ENCODE data around the gene TRIM71. TPM values are rescaled to one million over a fixed set of nuclear protein-coding genes. Genes with fewer than 3 reads are reported as not detected.
A peak's percentile ranks its signal among the peaks of the same experiment; 100 is the strongest.

The TRIM71 gene
- total and polyA plus RNA-seq, 2 of the 13 experiments (the other 11 are each of a cell fraction or from before 2014, with no cell fraction given), result 21.7 to 76.9 TPM

DNA sequence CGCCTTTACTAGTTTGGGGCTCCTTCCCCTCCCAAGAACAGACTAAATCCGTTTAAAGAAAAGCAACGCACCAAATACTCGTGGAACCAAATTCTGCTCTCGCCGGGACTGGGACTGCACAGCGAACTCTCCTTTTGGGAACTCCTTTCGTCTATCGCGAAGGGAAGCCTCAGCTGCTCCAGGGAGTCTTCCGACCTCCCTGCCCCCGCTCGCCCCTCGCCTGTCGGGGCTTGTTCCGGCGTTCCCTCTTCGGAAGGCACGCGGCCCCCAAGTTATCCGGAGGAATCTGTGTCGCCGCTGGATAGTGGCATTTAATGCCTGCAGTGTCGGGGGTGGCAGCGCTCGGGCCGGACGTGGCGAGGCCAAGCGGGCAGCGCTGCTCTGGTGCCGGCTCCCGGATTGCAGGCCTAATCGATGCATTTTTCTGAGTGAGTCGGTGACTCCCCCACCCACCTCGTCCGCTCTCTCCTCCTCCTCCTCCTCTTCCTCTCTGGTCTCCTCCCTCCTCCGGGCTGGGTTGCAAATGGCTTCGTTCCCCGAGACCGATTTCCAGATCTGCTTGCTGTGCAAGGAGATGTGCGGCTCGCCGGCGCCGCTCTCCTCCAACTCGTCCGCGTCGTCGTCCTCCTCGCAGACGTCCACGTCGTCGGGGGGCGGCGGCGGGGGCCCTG is at the start of gene TRIM71 (continued):
- TF ChIP-seq, protein P1, sequence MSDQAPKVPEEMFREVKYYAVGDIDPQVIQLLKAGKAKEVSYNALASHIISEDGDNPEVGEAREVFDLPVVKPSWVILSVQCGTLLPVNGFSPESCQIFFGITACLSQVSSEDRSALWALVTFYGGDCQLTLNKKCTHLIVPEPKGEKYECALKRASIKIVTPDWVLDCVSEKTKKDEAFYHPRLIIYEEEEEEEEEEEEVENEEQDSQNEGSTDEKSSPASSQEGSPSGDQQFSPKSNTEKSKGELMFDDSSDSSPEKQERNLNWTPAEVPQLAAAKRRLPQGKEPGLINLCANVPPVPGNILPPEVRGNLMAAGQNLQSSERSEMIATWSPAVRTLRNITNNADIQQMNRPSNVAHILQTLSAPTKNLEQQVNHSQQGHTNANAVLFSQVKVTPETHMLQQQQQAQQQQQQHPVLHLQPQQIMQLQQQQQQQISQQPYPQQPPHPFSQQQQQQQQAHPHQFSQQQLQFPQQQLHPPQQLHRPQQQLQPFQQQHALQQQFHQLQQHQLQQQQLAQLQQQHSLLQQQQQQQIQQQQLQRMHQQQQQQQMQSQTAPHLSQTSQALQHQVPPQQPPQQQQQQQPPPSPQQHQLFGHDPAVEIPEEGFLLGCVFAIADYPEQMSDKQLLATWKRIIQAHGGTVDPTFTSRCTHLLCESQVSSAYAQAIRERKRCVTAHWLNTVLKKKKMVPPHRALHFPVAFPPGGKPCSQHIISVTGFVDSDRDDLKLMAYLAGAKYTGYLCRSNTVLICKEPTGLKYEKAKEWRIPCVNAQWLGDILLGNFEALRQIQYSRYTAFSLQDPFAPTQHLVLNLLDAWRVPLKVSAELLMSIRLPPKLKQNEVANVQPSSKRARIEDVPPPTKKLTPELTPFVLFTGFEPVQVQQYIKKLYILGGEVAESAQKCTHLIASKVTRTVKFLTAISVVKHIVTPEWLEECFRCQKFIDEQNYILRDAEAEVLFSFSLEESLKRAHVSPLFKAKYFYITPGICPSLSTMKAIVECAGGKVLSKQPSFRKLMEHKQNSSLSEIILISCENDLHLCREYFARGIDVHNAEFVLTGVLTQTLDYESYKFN (CRISPR knock-in tag; conservative IDR thresholded peaks at IDR 0.05), result no peak

DNA sequence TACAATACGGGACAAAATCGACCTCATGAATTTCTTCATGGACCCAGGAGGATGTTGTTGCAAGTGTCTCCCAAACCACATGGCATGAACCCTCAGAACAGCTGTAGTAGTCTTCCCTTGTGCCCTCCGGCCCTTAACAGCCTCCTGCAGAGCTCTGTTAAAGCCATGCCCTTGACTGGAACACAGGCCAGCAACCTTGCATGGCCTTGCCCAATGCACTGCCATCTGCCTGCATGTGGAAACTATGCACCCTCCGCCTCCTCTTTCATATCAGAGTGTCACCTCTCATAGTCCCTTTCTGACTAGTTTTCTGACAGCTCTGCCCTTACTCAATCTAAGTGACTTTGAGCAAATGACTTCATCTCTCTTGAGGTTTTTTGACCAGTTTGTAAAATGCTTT is 39.4 kb upstream of the TRIM71 start:
- no peak overlapping the region for H2AFZ ChIP-seq (ENCODE audit: low read length)
- in situ Hi-C loops (cut with HindIII; ENCODE audit: extremely low pct_ligation_motif_present, low pct_unique_long_range_greater_than_20kb), result no loop called here
- intact Hi-C loops (cut with micrococcal nuclease; ENCODE audit: unreplicated experiment), result no loop called here
- no peak overlapping the region for H3K9ac ChIP-seq (ENCODE audit: insufficient read depth, low read depth, low read length)
- peaks cover 15% of the 10 kb centered on the region for H3K79me2 ChIP-seq (ENCODE audit: insufficient read depth, low read length)
- POLR2A ChIA-PET, result interaction anchor here (0.7 to 0.8 kb wide), 2 partner anchors 20 to 37 kb away, joined by 3 read pairs; no protein-coding TSS in a partner anchor
- no peak overlapping the region for H3K27ac ChIP-seq (ENCODE audit: extremely low read length, insufficient read depth, low read length)
- ATAC-seq (peak; percentile 39), DNase-seq (ENCODE audit: low spot score) (peak; percentile 53), FAIRE-seq (peak; percentile 44)
- no peaks in the 10 kb centered on the region; a peak in 1 of 5 replicates for H3K36me3 ChIP-seq (replicated peaks in 1 of 2; ENCODE audit: control insufficient read depth in 1 of 2, insufficient read depth in 2 of 2, low read length in 2 of 2)
- CTCF ChIA-PET (ENCODE audit: low intra/inter-chr PET ratio, low total read pairs), result no interaction called here
- no peaks in the 10 kb centered on the region for H3K9me3 ChIP-seq (ENCODE audit: low read length)
- H4K20me1 ChIP-seq (ENCODE audit: insufficient read depth, low read length), result no peaks in the 10 kb centered on the region
- no peaks in the 10 kb centered on the region; a peak in 1 of 5 replicates for H3K27me3 ChIP-seq (ENCODE audit: control insufficient read depth in 1 of 2, insufficient read depth in 2 of 2, low read length in 2 of 2)
- no TSS peak for BruUV-seq (replicated peaks)
- H3K4me1 ChIP-seq (ENCODE audit: insufficient read depth, low read length), result peaks cover 61% of the 10 kb centered on the region
- H3K4me3 ChIP-seq (replicated peaks in 1 of 3; ENCODE audit: insufficient read depth in 1 of 3, low read depth in 2 of 3, low read length in 3 of 3), result no peak overlapping the region
- H3K4me2 ChIP-seq (ENCODE audit: low read depth, low read length), result no peak overlapping the region
- WGBS (ENCODE audit: low lambda C conversion rate), result 80% methylated on average over 1 of the region's 4 CpGs
- TF ChIP-seq STAG1 (CRISPR knock-in tag; IDR thresholded peaks at IDR 0.05) (peak; percentile 26; the same call in 1 of the 2 replicates), HMG20A (CRISPR knock-in tag; IDR thresholded peaks at IDR 0.05; ENCODE audit: borderline replicate concordance) (no peak), CBFB (CRISPR knock-in tag; IDR thresholded peaks at IDR 0.05) (no peak), ZFP37 (CRISPR knock-in tag; IDR thresholded peaks at IDR 0.05; ENCODE audit: borderline replicate concordance) (no peak), ISL2 (CRISPR knock-in tag; IDR thresholded peaks at IDR 0.05) (no peak), ATM (IDR thresholded peaks at IDR 0.05; ENCODE audit: borderline replicate concordance) (no peak), BORCS8-MEF2B (CRISPR knock-in tag; IDR thresholded peaks at IDR 0.05) (no peak), ZFYVE20 (CRISPR knock-in tag; IDR thresholded peaks at IDR 0.05; ENCODE audit: borderline replicate concordance, low read depth) (no peak), PHF5A (CRISPR knock-in tag; IDR thresholded peaks at IDR 0.05; ENCODE audit: low read depth, unreplicated experiment) (peak; percentile 45), RFX1 (IDR thresholded peaks at IDR 0.05) (no peak)
- TF ChIP-seq, protein P2, sequence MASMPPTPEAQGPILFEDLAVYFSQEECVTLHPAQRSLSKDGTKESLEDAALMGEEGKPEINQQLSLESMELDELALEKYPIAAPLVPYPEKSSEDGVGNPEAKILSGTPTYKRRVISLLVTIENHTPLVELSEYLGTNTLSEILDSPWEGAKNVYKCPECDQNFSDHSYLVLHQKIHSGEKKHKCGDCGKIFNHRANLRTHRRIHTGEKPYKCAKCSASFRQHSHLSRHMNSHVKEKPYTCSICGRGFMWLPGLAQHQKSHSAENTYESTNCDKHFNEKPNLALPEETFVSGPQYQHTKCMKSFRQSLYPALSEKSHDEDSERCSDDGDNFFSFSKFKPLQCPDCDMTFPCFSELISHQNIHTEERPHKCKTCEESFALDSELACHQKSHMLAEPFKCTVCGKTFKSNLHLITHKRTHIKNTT (CRISPR knock-in tag; IDR thresholded peaks at IDR 0.05), result no peak
- TF ChIP-seq, protein P3, sequence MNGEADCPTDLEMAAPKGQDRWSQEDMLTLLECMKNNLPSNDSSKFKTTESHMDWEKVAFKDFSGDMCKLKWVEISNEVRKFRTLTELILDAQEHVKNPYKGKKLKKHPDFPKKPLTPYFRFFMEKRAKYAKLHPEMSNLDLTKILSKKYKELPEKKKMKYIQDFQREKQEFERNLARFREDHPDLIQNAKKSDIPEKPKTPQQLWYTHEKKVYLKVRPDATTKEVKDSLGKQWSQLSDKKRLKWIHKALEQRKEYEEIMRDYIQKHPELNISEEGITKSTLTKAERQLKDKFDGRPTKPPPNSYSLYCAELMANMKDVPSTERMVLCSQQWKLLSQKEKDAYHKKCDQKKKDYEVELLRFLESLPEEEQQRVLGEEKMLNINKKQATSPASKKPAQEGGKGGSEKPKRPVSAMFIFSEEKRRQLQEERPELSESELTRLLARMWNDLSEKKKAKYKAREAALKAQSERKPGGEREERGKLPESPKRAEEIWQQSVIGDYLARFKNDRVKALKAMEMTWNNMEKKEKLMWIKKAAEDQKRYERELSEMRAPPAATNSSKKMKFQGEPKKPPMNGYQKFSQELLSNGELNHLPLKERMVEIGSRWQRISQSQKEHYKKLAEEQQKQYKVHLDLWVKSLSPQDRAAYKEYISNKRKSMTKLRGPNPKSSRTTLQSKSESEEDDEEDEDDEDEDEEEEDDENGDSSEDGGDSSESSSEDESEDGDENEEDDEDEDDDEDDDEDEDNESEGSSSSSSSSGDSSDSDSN (CRISPR knock-in tag; IDR thresholded peaks at IDR 0.05), result no peak
- TF ChIP-seq, protein P4, sequence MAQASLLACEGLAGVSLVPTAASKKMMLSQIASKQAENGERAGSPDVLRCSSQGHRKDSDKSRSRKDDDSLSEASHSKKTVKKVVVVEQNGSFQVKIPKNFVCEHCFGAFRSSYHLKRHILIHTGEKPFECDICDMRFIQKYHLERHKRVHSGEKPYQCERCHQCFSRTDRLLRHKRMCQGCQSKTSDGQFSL (CRISPR knock-in tag; IDR thresholded peaks at IDR 0.05), result no peak
- TF ChIP-seq, protein P5, sequence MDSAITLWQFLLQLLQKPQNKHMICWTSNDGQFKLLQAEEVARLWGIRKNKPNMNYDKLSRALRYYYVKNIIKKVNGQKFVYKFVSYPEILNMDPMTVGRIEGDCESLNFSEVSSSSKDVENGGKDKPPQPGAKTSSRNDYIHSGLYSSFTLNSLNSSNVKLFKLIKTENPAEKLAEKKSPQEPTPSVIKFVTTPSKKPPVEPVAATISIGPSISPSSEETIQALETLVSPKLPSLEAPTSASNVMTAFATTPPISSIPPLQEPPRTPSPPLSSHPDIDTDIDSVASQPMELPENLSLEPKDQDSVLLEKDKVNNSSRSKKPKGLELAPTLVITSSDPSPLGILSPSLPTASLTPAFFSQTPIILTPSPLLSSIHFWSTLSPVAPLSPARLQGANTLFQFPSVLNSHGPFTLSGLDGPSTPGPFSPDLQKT (CRISPR knock-in tag; IDR thresholded peaks at IDR 0.05; ENCODE audit: borderline replicate concordance), result no peak

Measured in HepG2 (cell line).